Lower lobe of right lung (tissue), 2 donors: Measurements from ENCODE around the gene CIAO3. TPM values are rescaled to one million over a fixed set of nuclear protein-coding genes. Genes with fewer than 3 reads are reported as not detected.

Source experiments
- ATAC-seq, 2 donors: fragments of 200-7000 bp; cut with Tn5 transposase; one replicate each; pipeline ENCODE4 v1.9.1; 2020 to 2022; ENCODE audit warnings: mild to moderate bottlenecking in 2 of 2, moderate library complexity in 2 of 2
- DNase-seq: peaks from one replicate; pipeline ENCODE4 v3.0.0-alpha.2; 2020
- H3K27ac ChIP-seq: fragments of 200-600 bp; one replicate; pipeline ENCODE4 v1.8.0; 2022
- H3K27me3 ChIP-seq: fragments of 200-600 bp; one replicate; pipeline ENCODE4 v1.8.0; 2022; ENCODE audit warnings: low read depth
- H3K36me3 ChIP-seq: fragments of 200-600 bp; one replicate; pipeline ENCODE4 v1.8.0; 2022; ENCODE audit warnings: mild to moderate bottlenecking
- H3K4me1 ChIP-seq: fragments of 200-600 bp; one replicate; pipeline ENCODE4 v1.8.0; 2022
- H3K4me3 ChIP-seq: fragments of 200-600 bp; one replicate; pipeline ENCODE4 v1.8.0; 2022; ENCODE audit warnings: mild to moderate bottlenecking
- H3K9me3 ChIP-seq: fragments of 200-600 bp; one replicate; pipeline ENCODE4 v1.8.0; 2022
- intact Hi-C: fragments of 100-400 bp; cut with DNase I; formaldehyde crosslinking; loops from one replicate; pipeline ENCODE4 v1.11.0; 2022
- total RNA-seq: library from RNA; stranded (reverse); fragmentation: NEBNext Ultra II Directional; extraction: Animal tissue kit (Norgen Biotek cat#: 25700); gene quantifications from one replicate; pipeline ENCODE4 v1.2.1, GENCODE V29; 2021
- TF ChIP-seq, protein P1 (sequence below): fragments of 200-600 bp; IDR thresholded peaks from one replicate; pipeline ENCODE4 v1.8.0; 2022; ENCODE audit warnings: antibody characterized with exemption, mild to moderate bottlenecking
- donor health status: DM: no; HTN: yes; CAD: no; lungs with severe emphysema.

Gene CIAO3
- total RNA-seq, 1 donor from 2014 or later, result 24.3 TPM

DNA sequence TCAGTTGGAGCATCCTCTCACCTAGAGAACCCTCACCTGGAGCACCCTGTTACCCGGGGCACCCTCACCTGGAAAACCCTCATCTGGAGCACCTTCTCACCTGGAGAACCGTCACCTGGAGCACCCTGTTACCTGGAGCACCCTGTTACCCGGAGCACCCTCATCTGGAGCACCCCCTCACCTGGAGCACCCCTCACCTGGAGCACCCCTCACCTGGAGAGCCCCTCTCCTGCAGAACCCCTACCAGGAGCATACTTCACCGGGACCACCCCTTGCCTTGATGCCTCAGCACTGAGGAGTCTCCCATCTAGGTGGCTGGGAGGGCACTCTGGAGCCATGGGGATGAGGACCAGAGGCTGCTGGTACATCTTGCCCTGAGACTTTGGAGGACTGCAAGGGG lies 31.8 kb downstream of the CIAO3 start:
- ATAC-seq, result no peak
- DNase-seq, result no peak
- no peak overlapping the region for H3K4me3 ChIP-seq
- no peak overlapping the region for H3K27ac ChIP-seq
- TF ChIP-seq, protein P1, sequence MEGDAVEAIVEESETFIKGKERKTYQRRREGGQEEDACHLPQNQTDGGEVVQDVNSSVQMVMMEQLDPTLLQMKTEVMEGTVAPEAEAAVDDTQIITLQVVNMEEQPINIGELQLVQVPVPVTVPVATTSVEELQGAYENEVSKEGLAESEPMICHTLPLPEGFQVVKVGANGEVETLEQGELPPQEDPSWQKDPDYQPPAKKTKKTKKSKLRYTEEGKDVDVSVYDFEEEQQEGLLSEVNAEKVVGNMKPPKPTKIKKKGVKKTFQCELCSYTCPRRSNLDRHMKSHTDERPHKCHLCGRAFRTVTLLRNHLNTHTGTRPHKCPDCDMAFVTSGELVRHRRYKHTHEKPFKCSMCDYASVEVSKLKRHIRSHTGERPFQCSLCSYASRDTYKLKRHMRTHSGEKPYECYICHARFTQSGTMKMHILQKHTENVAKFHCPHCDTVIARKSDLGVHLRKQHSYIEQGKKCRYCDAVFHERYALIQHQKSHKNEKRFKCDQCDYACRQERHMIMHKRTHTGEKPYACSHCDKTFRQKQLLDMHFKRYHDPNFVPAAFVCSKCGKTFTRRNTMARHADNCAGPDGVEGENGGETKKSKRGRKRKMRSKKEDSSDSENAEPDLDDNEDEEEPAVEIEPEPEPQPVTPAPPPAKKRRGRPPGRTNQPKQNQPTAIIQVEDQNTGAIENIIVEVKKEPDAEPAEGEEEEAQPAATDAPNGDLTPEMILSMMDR, result no peak
- intact Hi-C loops, result no loop called here
- H3K9me3 ChIP-seq, result no peaks in the 10 kb centered on the region
- peaks cover 79% of the 10 kb centered on the region for H3K27me3 ChIP-seq
- no peaks in the 10 kb centered on the region for H3K36me3 ChIP-seq
- H3K4me1 ChIP-seq, result peaks cover 5% of the 10 kb centered on the region

DNA sequence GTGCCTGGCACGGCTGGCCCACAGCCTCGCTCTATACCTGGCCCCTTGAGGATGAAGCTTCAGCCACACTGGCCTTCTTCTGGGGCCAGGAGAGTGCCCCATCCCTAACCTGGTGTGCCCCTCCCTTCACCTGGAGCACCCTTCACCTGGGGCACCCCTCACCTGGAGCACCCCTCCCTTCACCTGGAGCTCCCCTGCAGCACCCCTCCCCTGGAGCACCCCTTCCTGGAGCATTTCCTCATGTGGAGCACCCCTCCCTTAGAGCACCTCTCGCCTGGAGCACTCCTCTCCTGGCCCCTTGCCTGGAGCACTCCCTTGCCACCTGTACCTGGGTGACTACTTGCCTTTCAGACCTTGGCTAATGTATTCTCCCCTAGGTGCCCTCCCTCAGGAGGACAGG lies 32.8 kb downstream of the CIAO3 start:
- H3K9me3 ChIP-seq, result no peaks in the 10 kb centered on the region
- no peak for DNase-seq
- no peak overlapping the region for H3K27ac ChIP-seq
- no peaks in the 10 kb centered on the region for H3K36me3 ChIP-seq
- H3K27me3 ChIP-seq, result peaks cover 84% of the 10 kb centered on the region
- intact Hi-C loops, result no loop called here
- TF ChIP-seq, protein P1, result no peak
- no peak overlapping the region for H3K4me3 ChIP-seq
- peaks cover 5% of the 10 kb centered on the region for H3K4me1 ChIP-seq
- no peak for ATAC-seq

DNA sequence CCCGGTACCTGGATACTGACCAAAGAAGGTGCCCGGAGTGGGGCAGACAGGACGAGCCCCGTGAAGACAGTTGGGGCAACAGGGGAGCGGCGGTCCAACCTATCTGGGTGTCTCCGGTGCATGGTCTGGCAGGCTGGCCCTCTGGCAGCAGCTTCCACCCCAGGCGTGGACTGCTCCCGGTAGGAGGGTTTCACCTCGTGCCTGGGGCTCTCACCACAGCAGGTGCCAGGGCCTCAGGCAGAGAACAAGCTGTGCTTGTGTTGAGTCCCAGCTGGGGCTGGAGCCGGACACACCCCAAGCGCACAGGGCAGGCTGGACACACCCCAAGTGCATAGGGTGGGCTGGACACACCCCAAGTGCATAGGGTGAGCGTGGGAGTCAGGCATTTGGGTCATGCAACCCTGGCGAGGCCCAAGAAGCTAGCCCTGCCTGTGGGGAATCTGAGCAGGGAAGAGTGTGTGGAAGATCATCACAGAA lies 33.7 kb downstream of the CIAO3 start:
- intact Hi-C loops, result no loop called here
- Histone ChIP-seq H3K4me1 (peaks cover 5% of the 10 kb centered on the region), H3K27ac (no peak overlapping the region), H3K9me3 (no peaks in the 10 kb centered on the region), H3K27me3 (peaks cover 91% of the 10 kb centered on the region), H3K4me3 (no peak overlapping the region), H3K36me3 (no peaks in the 10 kb centered on the region)
- DNase-seq (no peak), ATAC-seq (no peak)
- TF ChIP-seq, protein P1, result no peak

DNA sequence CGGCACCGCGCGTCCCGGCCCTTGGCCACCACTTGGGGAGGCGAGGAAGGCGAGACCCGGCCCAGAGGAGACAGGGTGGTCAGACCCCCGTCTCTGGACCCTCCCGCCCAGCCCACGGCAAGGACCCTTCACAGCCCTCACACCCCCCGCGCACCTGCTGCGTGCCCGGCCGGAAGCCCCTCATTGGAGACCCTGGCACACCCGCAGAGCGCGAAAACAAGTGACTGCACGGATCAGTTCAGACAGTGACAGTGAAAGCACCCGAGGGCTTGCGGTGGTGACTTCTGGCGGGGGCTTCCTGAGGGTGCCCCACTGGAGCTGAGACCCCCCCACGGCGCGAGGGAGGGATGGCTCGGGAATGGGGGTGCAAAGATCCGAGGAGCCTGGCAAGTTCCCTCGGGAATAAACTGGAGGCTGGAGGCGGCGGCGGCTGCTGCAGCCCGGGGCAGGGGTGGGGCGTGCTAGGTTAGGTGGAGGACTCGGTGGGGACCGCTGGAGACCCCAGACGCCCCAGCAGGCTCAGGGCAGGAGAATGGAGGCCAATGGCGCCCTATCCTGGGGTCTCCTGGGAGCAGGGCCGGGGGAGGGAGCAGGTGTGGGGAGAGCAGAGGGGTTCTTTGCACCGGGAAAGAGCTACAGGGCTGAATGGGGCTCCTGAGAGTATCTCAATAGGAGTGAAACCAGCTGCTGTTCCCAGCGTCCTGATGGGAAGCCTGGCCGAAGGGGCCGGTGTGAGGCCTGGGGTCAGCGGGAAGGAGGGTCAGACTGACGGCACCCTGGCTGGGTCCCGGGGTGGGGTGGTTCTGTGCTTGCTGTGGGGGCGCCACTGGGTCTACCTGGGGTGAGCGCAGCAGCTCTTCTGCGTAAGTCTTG lies 34.4 kb downstream of the CIAO3 start:
- Histone ChIP-seq H3K9me3 (no peaks in the 10 kb centered on the region), H3K27me3 (peaks cover 91% of the 10 kb centered on the region), H3K4me1 (peaks cover 5% of the 10 kb centered on the region), H3K36me3 (no peaks in the 10 kb centered on the region), H3K4me3 (no peak overlapping the region), H3K27ac (no peak overlapping the region)
- TF ChIP-seq, protein P1, result no peak
- no peak for ATAC-seq
- no peak for DNase-seq
- intact Hi-C loops, result no loop called here

DNA sequence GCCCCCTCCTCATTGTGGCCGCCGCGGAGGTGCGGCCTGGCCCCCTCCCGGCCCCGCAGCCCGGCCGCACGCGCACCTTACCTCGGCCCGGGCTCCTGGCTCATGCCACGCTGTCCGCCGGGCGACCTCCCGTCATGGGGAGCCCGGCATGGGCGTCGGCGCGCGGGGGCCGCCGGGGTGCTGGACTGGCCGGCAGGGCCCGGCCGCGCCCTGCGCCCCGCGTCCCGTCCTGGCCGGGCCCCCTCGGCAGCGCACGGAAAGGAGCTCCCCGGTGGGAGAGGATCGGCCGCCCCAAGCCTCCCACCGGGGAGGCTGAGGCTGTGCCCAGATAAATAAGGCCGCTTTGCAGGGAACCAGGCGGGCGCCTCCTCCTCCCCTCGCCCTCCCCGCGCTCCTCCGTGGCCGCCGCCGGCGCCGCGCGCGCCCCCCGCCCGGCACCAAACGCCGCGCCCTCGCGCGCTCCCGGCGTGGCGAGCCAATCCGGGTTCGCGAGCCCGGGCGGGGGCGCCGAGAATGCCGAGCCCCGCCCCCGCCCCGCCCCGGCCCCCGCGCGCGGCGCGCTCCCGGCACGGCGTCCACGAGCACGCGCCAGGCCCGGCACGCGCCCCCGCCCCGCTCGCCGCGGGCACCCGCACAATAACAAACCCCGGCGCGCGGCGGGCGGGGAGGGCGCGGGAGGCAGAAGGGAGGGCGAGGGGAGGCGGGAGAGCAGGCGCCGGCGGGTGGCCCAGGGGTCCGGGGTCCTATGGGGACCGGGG lies 35.2 kb downstream of the CIAO3 start, which contains the start of gene FBXL16:
TSS of gene FBXL16 (minus strand) at position 371 of the 758 bp plus-strand sequence. CDS start 8,396 bp downstream, outside the sequence.
- TF ChIP-seq, protein P1, result no peak
- intact Hi-C loops, result no loop called here
- Histone ChIP-seq H3K4me1 (peaks cover 11% of the 10 kb centered on the region), H3K36me3 (no peaks in the 10 kb centered on the region), H3K27ac (no peak within 1 kb of the TSS), H3K4me3 (no peak within 1 kb of the TSS), H3K27me3 (peaks cover 91% of the 10 kb centered on the region), H3K9me3 (no peaks in the 10 kb centered on the region)
- DNase-seq (no peak), ATAC-seq (no peak)
